SHP77 (cell line): ENCODE results near the gene MRPS6.

ENCODE experiments used
- DNase-seq, 2 experiments: peaks; one replicate each; lab custom pipeline; 2025; lab: John Stamatoyannopoulos, UW

Gene MRPS6

DNA sequence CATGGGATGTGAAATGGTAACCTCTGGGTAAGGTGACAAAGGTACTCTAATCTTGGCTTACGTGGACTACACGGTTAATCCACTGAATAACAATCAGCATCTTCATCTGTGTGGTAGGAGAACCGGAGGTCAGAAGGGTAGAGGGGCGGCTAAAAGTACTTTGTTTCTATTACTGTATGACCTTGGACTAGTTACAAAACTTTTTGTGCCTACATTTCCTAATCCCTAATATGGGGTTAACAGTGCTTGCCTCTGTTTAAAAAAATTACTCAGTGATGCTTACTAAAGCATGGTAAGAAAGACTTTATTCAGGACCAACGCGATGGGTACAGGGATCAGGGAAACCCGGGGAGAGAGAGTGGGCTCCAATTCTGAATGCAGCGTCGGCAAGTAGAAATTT is 1.7 kb upstream of the MRPS6 start:
- DNase-seq, result no peak

DNA sequence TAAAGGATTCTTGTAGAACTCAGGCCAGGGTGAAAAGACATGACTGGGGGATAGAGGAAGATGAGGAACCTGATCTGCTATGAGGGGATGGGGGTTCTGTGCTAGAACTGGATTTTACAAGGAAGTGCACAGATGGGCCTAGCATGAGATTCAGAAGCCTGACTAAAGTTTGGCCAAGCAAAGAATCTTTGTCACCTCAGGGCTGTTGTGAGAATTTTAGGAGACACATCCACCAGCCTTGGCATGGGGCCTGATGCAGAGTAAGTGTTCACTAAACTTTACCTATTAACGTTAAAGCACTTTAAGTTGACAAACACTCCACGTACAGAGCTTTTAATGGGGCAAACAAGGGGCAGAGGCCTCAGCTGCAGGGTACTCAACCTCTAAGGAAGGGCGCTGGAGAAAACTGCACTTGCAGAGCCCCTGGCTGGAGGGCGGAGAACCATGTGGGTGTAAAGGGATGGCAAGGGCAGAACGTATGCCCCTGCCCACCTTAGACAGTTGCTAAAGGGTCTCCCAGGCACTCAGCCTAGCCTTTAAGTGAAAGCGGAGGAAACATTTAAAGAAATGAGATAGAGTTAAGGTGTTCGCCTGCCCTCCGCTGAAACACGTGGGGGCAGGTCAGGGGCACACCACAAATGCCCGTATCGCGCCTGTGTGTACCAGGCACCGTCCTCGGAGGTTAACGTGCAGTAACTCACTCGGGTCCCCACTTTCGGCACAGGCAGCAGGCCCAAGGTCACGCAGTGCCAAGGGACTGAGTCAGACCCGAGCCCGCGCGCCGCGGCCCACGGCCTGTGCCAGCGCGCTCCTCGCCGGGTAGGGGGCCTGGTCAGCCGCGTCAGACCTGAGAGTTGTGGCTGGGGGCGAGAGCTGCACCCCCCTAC is 990 bp upstream of the MRPS6 start:
- no peak for DNase-seq

DNA sequence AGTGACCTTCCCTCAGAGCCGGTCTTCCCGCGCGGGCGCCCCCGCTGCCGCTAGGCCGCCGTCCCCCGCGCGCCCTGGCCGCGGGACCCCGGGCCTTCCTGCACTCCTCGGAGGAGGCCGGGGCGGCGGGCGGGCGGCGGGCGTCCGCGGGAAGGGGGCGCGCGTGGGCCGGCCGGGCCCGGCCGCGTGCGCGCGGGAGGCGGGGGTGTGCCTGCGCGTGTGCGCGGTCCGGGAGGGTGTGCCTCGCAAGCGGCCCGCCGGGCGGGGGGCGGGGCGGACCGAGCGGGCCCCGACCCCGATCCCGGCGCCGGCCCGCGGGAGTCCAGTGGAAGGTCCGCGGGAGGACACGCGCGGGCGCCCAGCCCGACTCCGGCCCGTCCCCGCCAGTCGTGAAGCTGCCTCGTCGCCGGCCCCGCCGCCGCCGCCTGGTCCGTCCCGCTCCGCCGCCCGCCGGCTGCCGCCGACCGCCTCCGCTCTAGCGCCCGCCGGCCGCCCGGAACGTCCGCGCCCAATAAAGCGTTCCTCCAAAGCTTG is 438 bp downstream of the MRPS6 start:
- DNase-seq, result peak in 1 of 2 experiments; percentile 28

DNA sequence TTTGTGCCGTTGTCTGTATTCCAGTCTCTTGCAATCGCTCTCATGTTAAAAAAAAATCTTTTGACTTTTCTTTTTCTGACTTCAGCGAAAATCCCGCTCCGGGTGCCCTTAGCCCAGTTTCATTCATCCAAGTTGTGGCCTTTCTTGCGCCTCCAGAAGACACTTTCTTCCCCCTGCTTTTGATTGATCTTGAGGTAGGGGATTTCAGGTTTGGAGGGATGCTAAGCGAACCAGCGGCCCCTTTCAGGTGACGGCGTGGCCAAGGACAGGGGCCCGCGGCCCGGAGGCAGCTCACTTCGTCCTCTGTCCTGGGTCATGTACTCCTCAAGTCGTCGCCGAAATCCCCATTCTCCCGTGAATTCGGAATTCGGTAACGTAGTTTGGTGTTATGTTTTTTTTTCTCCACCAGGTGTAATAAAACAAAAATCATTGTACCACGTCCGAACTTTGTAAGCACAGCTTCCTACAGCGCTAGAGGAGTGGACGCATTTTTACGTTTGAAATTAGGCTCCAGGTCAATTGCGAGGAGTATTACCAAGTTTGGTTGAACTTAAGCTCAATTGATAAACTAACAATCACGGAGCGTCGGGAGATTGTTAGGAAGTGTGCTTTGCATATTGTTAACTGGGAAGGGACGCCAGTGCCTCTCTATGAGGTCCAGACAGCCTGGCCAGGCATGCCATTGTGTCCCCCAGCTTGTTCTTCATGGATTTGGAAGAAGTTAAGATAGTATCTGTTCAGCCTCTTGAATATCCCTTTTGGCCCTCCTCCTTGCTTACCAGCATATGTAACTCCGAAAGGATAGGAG is 1.1 kb downstream of the MRPS6 start:
- no peak for DNase-seq

DNA sequence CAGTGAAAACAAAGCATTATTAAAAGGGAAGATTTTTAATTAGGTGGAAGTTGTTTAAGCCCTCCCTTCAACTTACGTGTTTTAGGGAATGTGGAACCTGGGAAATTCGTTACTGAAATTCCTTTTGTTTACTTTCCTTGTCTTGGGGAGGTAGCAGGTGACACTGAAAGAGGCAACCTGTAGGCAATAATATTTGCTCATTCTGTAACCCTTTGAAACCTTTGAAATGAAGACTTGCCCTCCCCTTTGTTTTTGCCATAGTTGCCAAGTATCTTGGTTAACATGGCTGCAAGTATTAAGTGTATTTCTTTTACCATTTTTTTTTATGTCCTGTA is 1.7 kb downstream of the MRPS6 start:
- DNase-seq, result no peak

DNA sequence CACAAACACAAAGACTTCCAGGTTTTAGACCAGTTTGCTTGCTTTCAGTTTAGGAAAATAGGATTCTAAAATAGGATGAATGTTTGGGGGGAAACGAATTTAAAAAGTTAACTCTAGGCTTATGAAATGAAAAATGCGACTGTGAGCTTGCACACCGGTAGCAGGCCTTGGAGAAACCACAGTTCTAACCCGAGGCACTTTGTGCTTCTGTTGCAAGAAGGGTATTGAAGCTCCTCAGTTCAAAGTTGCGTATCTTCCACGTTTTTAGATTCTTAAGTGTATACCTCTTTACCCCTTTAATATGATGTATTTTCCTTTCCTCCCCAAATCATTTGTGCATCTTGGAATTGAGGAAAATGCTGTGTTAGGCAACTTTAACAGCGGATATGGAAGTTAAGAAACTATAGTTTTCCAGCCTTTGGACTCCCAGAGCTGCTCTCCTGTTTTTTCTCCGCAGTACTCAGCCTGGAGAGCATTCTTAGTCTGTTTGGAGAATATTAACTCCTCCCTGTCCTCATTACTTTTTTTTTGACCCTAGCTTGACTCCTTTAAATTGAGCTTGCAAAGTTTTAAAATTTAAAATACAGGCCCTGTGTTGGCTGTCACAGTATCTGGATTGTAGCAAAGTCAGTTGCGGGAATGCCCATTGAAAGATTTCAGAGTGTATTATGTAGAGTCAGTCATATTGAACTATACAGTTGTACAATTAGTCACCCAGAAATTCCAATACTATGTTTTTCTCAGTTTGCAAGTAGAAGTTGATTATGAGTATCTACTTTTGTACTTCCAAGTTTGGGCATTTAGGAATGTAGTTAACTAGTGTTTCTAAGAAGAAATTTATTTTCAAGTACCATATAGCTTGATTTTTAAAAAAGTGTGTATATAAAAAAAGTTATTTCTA is 2.6 kb downstream of the MRPS6 start:
- DNase-seq, result no peak

DNA sequence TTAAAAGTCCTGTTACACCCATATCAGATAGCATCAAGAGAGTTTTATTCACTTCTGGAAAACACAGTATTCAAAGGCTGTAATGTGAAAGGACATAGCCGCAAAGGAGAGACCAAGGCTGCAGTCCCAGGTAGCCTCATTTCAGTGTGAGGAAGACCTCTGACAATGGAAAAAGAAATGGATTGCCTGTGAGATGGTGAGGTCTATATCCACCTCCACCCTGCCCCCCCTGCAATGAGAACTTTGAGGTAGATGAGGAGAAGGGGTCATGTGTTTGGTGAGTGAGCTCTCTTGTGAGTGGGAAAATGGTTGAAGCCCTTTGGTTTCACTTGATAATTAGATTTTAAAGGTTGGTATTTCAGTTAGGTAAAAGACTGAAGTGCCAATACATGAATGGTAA is 3.5 kb downstream of the MRPS6 start:
- no peak for DNase-seq

DNA sequence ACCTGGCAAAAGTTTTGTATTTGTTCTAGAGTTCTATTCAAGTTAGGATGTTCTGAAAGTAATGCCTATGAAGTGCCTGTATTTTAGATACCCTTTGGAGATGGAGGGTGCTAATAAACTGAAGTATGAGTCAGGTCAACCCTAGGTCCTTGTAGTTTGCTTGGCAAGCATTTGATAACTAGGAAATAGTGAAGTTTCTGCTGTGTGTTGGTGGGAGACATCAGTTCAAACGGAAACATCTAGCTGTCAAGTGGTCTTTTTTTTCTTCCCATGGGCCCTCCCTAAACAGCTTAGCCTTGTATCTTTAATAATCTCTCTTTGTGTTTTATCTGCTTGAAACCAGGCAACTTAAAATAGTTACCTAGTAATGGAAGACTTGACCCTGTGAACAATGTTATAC is 4.5 kb downstream of the MRPS6 start:
- no peak for DNase-seq

DNA sequence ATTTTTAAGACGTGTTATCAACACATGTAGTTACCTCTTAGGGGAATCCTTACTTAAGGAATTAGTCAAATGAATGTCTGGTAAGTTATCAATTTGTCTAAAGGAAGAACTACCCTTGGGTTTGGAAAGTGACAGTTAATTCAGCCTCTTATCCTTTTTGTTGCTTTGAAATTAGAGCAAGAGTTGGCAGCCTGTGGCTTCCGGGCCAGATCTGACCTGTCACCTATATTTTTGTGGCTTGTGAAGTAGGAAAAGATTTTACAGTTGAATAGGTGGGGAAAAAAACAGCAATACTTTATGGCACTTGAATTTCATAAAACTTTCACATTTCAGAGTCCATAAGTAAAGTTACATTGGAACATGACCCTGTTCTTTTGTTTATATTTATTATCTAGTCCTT is 5.5 kb downstream of the MRPS6 start:
- no peak for DNase-seq

DNA sequence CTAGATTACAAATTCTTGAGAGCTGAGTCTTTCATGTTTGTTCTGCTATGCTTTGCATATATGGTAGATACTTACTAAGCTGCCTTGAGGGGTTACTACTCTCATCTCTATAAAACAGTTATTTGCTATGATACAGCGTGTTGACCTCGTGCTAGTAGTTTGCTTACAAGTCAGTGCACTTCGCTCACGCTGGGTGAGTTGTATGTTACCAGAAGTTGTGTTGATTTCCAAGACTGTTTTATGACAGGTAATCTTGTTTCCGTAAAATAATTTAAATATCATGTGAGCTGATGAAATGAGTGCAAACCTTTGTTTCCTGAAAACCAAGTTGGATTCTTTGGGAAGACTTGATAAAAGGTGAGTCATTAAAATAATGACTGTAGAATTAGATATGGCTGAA is 7.3 kb downstream of the MRPS6 start:
- no peak for DNase-seq

DNA sequence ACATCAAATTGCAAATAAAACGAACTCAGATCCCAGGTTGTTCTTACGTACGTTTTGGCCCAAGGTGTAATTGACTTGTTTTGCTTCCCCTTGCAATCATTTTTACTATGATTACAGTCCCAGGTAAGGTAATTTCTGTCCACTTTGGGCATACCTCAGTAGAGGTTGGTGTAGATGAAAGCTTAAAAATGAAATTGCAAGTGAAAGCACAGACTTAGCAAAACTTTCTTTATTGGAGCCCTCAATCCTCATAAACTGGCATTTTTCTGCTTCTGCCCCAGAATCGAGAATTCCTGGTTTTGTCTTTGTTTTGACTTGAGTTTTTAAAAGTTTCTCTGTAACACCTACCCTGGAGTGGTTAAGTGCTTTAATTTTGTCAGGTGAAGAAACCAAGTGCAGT is 9.4 kb downstream of the MRPS6 start:
- DNase-seq, result no peak

DNA sequence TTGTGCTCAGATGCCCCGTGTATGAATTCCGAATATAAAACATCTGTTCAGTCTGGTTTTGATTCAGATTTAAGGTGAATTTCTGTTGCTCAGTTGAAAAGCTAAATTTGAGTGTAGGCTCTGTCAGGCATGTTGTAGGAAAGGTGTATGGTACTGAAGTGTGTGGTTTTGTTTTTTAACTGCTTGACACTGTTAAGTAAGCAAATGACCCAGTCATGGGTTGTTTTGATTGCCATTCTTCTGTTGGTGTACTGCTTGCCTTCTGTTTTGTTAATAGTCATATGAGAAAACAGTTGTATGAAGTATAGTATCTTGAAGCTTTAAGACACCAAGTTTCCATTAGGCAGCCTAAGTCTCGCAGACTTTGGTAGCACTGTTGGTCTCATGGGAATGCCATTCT is 10.0 kb downstream of the MRPS6 start:
- no peak for DNase-seq

DNA sequence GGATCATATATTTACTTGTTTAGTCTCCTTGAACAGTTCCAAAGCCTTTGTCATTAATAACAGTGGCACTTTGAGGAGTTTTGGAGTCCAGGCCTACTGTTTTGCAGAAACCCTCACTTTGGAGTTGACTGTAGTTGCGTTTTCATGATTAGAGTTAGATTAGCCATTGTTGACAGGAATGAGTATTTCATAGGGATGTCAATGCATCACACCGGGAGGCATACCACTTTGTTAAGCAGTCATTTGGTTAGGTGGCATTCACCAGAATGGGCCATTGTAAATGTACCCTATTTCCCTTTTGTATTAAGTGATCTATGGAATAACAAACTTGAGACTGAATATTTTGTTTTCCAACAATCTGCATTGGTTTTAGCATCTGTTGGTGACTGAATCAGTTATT is 11.8 kb downstream of the MRPS6 start:
- no peak for DNase-seq

DNA sequence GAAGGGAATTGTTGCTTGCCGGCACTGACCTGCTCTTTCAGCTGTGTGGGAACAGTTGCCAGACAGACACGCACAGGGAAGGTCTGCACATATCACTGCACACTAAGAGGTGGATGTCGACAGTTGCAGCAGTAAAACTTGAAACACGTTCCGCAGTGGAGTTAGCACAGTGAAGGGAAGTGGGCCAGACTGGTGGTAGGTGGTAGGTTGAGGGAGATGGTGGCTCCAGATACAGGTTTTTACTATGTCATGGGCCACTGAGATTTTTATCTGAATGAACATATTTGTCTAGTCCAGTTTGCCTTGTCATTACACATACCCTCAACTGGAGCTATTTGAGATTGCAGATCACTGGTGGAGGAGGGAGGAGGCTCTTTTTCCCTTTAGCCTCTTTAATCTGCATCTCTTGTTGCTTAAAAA is 13.5 kb downstream of the MRPS6 start:
- no peak for DNase-seq

DNA sequence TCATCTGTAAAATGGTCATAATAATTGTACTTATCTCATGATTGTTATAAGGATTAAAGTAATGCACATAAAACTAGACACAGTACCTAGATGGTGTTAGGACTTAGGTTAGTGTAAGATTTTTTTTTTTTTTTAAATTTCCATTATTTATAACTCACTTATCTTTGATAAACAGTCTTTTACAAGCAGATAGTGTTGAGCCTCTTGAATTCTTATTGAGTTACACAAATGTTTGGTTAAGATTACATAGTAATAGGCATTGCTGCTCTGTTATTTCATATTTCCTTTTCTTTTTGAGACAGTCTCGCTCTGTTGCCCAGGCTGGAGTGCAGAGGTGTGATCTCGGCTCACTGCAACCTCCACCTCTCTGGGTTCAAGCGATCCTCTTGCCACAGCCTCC is 15.4 kb downstream of the MRPS6 start:
- DNase-seq, result no peak

DNA sequence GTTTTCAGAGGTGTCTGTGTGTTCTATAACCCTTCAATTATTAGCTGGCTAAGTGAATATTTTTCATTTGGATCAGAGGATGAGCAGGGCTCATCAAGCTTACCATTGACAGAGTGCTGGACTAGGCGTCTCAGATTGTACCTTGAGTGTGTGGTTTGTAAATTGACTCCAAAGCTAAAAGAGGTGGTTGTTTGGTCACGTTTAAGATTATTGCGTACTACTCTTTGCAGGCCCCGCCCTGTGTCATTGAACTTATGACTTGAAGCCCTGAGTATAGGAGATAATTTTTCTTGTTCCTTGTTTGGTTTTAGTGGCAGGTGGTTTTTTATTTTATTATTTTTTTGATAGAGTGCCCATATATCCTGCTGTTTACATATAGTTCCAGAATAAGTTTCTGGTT is 17.7 kb downstream of the MRPS6 start:
- no peak for DNase-seq

DNA sequence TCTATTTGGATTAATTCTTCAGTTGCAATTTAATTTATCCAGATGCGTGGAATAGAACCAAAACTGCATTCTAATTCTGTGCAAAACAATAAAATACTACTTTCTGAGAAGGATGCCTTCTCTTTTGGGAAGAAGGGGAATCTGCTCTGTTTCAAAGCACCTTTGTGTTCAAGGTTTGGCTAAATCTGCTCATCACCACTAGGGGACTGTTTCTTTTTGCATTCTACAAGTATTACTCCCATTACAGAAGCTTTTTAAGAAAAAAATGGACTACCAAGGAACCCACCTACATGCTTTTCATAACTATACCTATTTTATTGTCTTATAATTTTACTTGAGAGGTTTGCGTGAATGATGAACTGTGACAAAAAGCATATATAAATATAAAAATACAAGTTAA is 18.2 kb downstream of the MRPS6 start:
- no peak for DNase-seq

DNA sequence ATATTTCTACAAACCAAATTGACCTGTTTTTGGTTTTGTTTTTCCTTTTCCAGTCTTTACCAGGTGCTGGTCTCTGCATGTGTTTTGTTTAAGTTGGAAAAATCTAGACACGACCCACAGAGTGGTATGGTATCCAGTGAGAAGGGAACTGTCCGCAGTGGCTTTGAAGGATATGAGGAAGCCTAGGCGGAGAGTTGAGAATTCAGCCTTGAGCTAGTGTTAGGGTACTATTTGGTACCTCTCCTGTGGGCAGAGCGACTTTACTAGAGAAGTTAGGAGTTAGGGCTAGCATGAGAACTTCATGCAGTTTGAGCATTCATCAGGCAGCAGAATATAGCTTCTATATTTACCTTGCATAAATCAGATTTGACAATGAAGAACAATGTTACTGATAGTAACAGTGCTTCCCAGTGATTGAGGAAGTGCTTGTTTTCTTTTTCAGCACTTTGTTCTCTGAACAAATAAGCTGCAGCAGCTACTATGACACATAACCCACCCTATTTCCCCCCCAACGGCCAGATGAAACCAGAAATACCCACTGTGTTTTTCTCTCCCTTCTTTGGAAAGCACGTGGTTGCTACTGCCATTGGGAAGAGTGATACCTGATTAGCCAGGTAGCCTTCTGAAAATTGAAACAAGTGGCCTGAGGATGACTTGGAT is 19.0 kb downstream of the MRPS6 start:
- DNase-seq, result no peak

DNA sequence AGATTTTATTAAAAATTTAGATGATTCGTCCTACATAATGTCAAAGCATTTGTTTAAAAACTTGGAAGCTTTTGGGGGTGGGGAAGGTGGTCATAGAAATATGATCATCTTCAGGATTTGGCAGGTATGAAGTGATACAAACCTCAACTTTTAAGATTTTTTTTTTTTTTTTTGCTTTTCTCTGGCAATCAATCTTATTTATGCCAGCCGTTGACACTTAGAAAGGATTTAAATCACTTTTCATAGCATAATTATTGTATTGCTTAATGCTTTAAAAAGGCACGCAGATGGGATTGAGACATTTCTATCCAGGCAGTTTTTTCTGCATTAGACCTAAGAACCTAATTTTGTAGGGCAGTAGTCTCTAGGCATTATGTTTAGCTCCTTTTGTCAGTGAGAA is 19.7 kb downstream of the MRPS6 start:
- DNase-seq, result no peak

DNA sequence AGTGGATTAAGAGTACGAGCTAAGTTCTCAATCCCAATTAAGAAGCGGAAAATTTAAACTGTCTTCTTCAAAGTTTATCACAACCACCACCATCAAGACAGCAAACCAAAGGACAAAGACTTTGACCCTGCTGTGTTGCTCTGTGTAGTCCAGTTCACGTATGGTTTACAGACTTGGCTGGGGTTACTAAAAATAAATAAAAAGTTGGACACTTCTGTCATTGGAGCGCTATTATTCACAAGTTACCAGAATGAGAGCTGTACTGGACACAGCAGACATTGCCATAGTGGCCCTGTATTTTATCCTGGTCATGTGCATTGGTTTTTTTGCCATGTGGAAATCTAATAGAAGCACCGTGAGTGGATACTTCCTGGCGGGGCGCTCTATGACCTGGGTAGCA is 21.6 kb downstream of the MRPS6 start:
- DNase-seq, result no peak

DNA sequence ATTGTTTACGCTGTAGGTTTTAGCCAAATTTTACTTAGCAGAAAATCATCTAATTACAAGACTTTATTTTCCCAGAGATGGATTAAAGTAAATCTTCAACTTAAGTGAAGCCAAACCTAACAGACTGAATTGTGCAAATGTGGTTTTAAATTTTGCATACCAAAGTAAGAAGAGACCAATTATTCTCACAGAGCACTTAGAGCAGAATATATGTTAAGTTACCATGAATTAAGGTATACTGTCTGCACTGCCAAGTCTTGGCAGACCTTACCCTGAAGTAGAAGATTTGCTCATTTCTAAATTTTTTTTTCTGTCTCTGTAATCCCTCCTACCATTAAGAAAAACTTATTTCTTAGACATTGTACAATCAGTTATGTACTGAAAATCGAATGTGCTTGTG is 24.1 kb downstream of the MRPS6 start:
- no peak for DNase-seq

DNA sequence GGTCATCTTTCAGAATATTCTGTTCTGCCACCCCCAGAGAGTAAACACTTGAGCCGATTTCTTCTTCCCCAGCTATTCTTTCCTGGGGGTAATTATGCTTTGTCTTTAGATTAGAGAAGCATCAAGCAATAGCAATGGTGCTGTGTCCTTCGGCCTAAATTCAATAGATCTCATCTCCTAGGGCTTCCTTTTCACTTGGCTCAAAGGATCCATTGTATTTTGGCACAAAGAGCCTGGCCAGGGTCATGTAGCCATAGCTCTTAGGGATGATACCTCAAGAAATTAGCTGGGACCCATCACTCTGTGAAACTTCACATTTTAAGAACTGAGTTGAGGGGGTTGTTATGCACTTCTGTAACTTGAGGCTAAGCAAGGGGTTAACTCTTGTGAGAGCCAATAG is 27.0 kb downstream of the MRPS6 start:
- no peak for DNase-seq
